HepG2 (cell line): ENCODE results near the gene TOP2A. TPM values are rescaled to one million over a fixed set of nuclear protein-coding genes. Genes with fewer than 3 reads are reported as not detected.

ENCODE experiments used
- FUBP1 ChIP-seq: sonication (generic); formaldehyde crosslinking; IDR thresholded peaks from 2 replicates; pipeline ENCODE4 v1.5.1; 2020; ENCODE audit warnings: missing genetic modification reagents, mild to moderate bottlenecking, borderline replicate concordance
- HOMEZ ChIP-seq: IDR thresholded peaks from 2 replicates; pipeline ENCODE4 v1.6.1; 2016; ENCODE audit warnings: low read depth
- MAZ ChIP-seq, 2 experiments: sonication (generic) in 1 of 2; formaldehyde crosslinking in 1 of 2; IDR thresholded peaks; 2 replicates each; pipeline versions ENCODE4 v1.5.0 to v1.6.1; 2012 to 2020; ENCODE audit warnings: low read depth in 2 of 2, mild to moderate bottlenecking in 2 of 2, borderline replicate concordance in 1 of 2, improper control_type of control experiment in 1 of 2, low read length in 1 of 2, missing genetic modification reagents in 1 of 2, moderate library complexity in 1 of 2
- SNAPC4 ChIP-seq: sonication (generic); formaldehyde crosslinking; IDR thresholded peaks from 2 replicates; pipeline ENCODE4 v1.4.0; 2020; ENCODE audit warnings: mild to moderate bottlenecking, missing genetic modification reagents
- SP1 ChIP-seq, 2 experiments: fragments of 450-650 bp in 1 of 2; sonication (generic) in 1 of 2; formaldehyde crosslinking in 1 of 2; IDR thresholded peaks; 2 replicates each; pipeline versions ENCODE4 v1.4.0 to v1.6.1; 2016 to 2020; ENCODE audit warnings: missing genetic modification reagents in 1 of 2
- TFE3 ChIP-seq: IDR thresholded peaks from 2 replicates; pipeline ENCODE4 v1.6.1; 2016
- ZMYM2 ChIP-seq: sonication (generic); formaldehyde crosslinking; IDR thresholded peaks from 2 replicates; pipeline ENCODE4 v1.8.0; 2022; ENCODE audit warnings: mild to moderate bottlenecking, missing genetic modification reagents
- ZNF225 ChIP-seq: sonication (generic); formaldehyde crosslinking; IDR thresholded peaks from 2 replicates; pipeline ENCODE4 v1.4.0; 2020; ENCODE audit warnings: mild to moderate bottlenecking, missing genetic modification reagents
- ZNF441 ChIP-seq: sonication (generic); formaldehyde crosslinking; IDR thresholded peaks from 2 replicates; pipeline ENCODE4 v1.7.0; 2021; ENCODE audit warnings: missing genetic modification reagents, borderline replicate concordance
- ZNF609 ChIP-seq: sonication (generic); formaldehyde crosslinking; IDR thresholded peaks from 2 replicates; pipeline ENCODE4 v1.4.0; 2020; ENCODE audit warnings: mild to moderate bottlenecking, missing genetic modification reagents, borderline replicate concordance
- ZNF644 ChIP-seq: IDR thresholded peaks from 2 replicates; pipeline ENCODE4 v1.6.1; 2016; ENCODE audit warnings: low read depth
- polyA plus RNA-seq, 8 experiments: library from polyadenylated mRNA; depleted of rRNA in 3 of 8; stranded (reverse) in 7 of 8; unstranded in 1 of 8; fragments of >200 nt; fragmentation: Illumina TruSeq in 4 of 8; extraction: Trizol in 4 of 8; gene quantifications; 2 replicates each; pipeline versions ENCODE4 v1.2.1 to v1.2.3, GENCODE V29; 2011 to 2016; ENCODE audit warnings: low read depth in 4 of 8, missing spikeins in 1 of 8, mixed read lengths in 1 of 8; ENCODE audit not compliant: insufficient read depth in 1 of 8
- total RNA-seq, 5 experiments: library from RNA; depleted of rRNA; stranded (reverse); fragments of >200 nt; fragmentation: Illumina TruSeq; extraction: Trizol; gene quantifications; 2 replicates each; pipeline ENCODE4 v1.2.3, GENCODE V29; 2016; ENCODE audit warnings: low read depth in 1 of 5

TOP2A gene
- total and polyA plus RNA-seq, 2 of the 13 experiments (the other 11 are each of a cell fraction or from before 2014, with no cell fraction given), result 108 to 327 TPM

GRCh38 chr17:40345994-40346764 lies 71.5 kb downstream of the TOP2A start (continued):
- TF ChIP-seq MAZ (IDR thresholded peaks at IDR 0.05; ENCODE audit: borderline replicate concordance, low read depth, low read length), result no peak
- no peak for TF ChIP-seq MAZ (CRISPR knock-in tag; IDR thresholded peaks at IDR 0.05; ENCODE audit: low read depth)
- TF ChIP-seq FUBP1, result no peak
- TF ChIP-seq SNAPC4, result no peak
- no peak for TF ChIP-seq ZNF225 (CRISPR knock-in tag)
- no peak for TF ChIP-seq ZNF644 (CRISPR knock-in tag)
- no peak for TF ChIP-seq ZNF609 (CRISPR knock-in tag)
- TF ChIP-seq HOMEZ (CRISPR knock-in tag), result no peak
- no peak for TF ChIP-seq ZNF441 (CRISPR knock-in tag)
- 0 out of 2 replicates have a peak, but pooled peaks have one; percentile 33 for TF ChIP-seq SP1 (IDR thresholded peaks at IDR 0.05)
- TF ChIP-seq SP1 (CRISPR knock-in tag; IDR thresholded peaks at IDR 0.05), result no peak
- no peak for TF ChIP-seq ZMYM2 (CRISPR knock-in tag)
- TF ChIP-seq TFE3 (CRISPR knock-in tag), result peak; percentile 16; the same call in 1 of the 2 replicates
